Heart right ventricle (tissue), 16 donors: ENCODE measurements around the gene SMCHD1. TPM values are rescaled to one million over a fixed set of nuclear protein-coding genes. Genes with fewer than 3 reads are reported as not detected.
"Not testable (repeated sequence)": the region's sequence is repeated elsewhere in the genome, so short reads cannot be mapped to it uniquely, and the experiment has no call there.

Source experiments
- ATAC-seq, 8 donors: fragments of 200-7000 bp; cut with Tn5 transposase; one replicate each; pipeline ENCODE4 v1.9.1; 2020; ENCODE audit warnings: mild to moderate bottlenecking in 8 of 8, moderate library complexity in 8 of 8, moderate number of reproducible peaks in 1 of 8
- DNase-seq, 2 donors: peaks; one replicate each; pipeline ENCODE4 v3.0.0-alpha.2; 2020
- H3K27ac ChIP-seq, 10 donors: fragments of 200-600 bp; sonication (generic) in 2 of 10; one replicate each; pipeline versions ENCODE4 v1.5.0 to v1.8.0; 2020 to 2022; ENCODE audit warnings: mild to moderate bottlenecking in 3 of 10
- H3K27me3 ChIP-seq, 7 donors: fragments of 200-600 bp; one replicate each; pipeline ENCODE4 v1.8.0; 2021 to 2022; ENCODE audit warnings: mild to moderate bottlenecking in 2 of 7
- H3K36me3 ChIP-seq, 9 donors: fragments of 200-600 bp; sonication (generic) in 1 of 9; one replicate each; pipeline versions ENCODE4 v1.5.0 to v1.8.0; 2020 to 2022; ENCODE audit warnings: mild to moderate bottlenecking in 2 of 9
- H3K4me1 ChIP-seq, 9 donors: fragments of 200-600 bp; sonication (generic) in 1 of 9; one replicate each; pipeline versions ENCODE4 v1.5.0 to v1.8.0; 2020 to 2022; ENCODE audit warnings: mild to moderate bottlenecking in 4 of 9
- H3K4me3 ChIP-seq, 10 donors: fragments of 200-600 bp; sonication (generic) in 2 of 10; one replicate each; pipeline versions ENCODE4 v1.5.0 to v1.8.0; 2020 to 2022; ENCODE audit warnings: mild to moderate bottlenecking in 7 of 10, moderate library complexity in 2 of 10
- H3K9me3 ChIP-seq, 11 donors: fragments of 200-600 bp in 10 of 11; sonication (generic) in 2 of 11; one replicate each; pipeline versions ENCODE4 v1.5.0 to v1.8.0; 2013 to 2022; ENCODE audit warnings: mild to moderate bottlenecking in 2 of 11, control low read depth in 1 of 11, moderate library complexity in 1 of 11
- WGBS, 2 donors: extraction: QIAGEN DNeasy Blood & Tissue Kit; methylation state at CpG; one replicate each; pipeline ENCODE4 v1.1.7; 2013; ENCODE audit warnings: inconsistent platforms in 1 of 2; 5-methylcytosine and 5-hydroxymethylcytosine counted together
- intact Hi-C, 10 donors: fragments of 100-400 bp; cut with DNase I; formaldehyde crosslinking; loops; one replicate each; pipeline versions ENCODE4 v1.11.1 to v1.14.2; 2022
- polyA plus RNA-seq, 2 donors: library from polyadenylated mRNA; stranded (reverse); fragments of 200-250 nt; gene quantifications; one replicate each; pipeline ENCODE4 v1.2.3, GENCODE V29; 2013
- total RNA-seq, 10 donors: library from RNA; stranded (reverse); fragmentation: NEBNext Ultra II Directional in 3 of 10; extraction: Animal tissue kit (Norgen Biotek cat#: 25700) in 3 of 10; gene quantifications; one replicate each; pipeline versions ENCODE4 v1.2.1 to v1.2.4, GENCODE V29; 2021 to 2023
- TF ChIP-seq, protein P1 (sequence below), 9 donors: fragments of 200-600 bp; sonication (generic) in 2 of 9; IDR thresholded peaks; one replicate each; pipeline versions ENCODE4 v1.5.0 to v1.8.0; 2021 to 2022; ENCODE audit warnings: antibody characterized with exemption in 9 of 9, mild to moderate bottlenecking in 5 of 9, moderate library complexity in 1 of 9
- donor health status: Arrhythmogenic right ventricular cardiomyopathy.
- donor health status: ischemic (EF 13 %, LVEDD 7.1; RV severe dilation, severe dysfunction).
- donor health status: healthy with polysubstance abuse.
- donor health status: DM: no; HTN: yes; CAD: no.
- donor health status: DM: no; HTN: no; CAD: no.
- donor health status: ischemic (EF 25% LVEDD 6.9; RV normal size, moderate dysfunction).
- donor health status: ischemic (EF 25% LVEDD 5.7; RV mildly dilated, moderate dysfunction).
- donor health status: healthy.
- donor health status: DM: yes; HTN: yes; CAD: no.
- donor health status: Ischemic cardiomyopathy.
- donor health status: ischemic (EF 35%, LVEDD 5.7; RV mildly dilated, moderate dysfunction).
- donor health status: nonischemic (EF 11% LVEDD 7.7; RV severe dilation, severe dysfunction).
- donor health status: DM: yes; HTN: yes; CAD: no.
- donor health status: PGD.
- donor health status: ischemic (EF 29% LVEDD 5.4; RV normal size, mild dysfunction).
- donor health status: nonischemic (EF 23%, LVEDD 6.1; RV moderate dilation, normal function).

Gene SMCHD1
- total and polyA plus RNA-seq, 12 donors, result 6.3 to 35.3 (median 30.3) TPM

DNA sequence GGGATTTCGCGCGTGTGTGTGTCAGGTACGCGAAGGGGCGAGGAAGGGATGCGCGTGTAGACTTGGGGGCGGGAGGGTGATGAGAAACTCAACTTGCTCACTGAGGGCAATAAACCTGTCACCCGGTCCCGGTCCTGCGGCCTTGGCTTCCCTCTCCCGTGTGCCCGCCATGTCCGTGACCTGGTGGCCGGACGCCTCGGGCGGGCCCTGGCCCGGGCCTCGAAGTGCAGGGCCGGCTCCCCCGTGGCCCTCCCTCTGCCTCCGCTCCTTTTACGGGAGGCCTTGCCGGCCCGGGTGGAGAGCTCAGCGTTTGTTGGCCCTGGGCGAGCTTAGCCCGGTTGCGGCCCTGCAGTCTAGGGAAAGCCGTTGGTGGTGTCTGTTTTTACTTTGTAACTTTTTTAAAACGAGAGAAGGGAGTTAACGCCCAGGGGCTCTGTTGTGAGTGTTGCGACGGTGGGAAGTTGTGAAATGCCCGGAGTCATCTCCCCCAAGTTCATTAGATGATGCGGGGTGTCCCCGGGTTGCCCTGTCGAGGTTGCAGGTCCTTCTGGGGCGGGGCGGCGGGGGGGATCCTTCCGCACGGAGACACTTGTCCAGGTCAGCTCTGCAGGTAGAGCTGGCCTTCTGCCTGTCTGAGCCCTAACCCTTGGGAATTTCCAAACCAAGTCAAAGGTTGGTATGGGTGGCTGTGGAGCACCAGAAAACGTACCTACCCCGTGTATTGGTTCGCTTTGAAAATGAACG, 883 bp downstream of the SMCHD1 start:
- Histone ChIP-seq H3K27me3 (no peaks in the 10 kb centered on the region), H3K27ac (peak overlapping the region; percentile 86 to 99 (median 96)), H3K36me3 (peaks cover 0 to 9% (median 0%) of the 10 kb centered on the region in 9 donors), H3K4me3 (peak overlapping the region; percentile 65 to 94 (median 88)), H3K9me3 (no peaks in the 10 kb centered on the region), H3K4me1 (peaks cover 0 to 48% (median 36%) of the 10 kb centered on the region in 9 donors)
- 0 to 1% methylated on average over 49 of the region's 49 CpGs for WGBS, 2 donors
- TF ChIP-seq, protein P1, sequence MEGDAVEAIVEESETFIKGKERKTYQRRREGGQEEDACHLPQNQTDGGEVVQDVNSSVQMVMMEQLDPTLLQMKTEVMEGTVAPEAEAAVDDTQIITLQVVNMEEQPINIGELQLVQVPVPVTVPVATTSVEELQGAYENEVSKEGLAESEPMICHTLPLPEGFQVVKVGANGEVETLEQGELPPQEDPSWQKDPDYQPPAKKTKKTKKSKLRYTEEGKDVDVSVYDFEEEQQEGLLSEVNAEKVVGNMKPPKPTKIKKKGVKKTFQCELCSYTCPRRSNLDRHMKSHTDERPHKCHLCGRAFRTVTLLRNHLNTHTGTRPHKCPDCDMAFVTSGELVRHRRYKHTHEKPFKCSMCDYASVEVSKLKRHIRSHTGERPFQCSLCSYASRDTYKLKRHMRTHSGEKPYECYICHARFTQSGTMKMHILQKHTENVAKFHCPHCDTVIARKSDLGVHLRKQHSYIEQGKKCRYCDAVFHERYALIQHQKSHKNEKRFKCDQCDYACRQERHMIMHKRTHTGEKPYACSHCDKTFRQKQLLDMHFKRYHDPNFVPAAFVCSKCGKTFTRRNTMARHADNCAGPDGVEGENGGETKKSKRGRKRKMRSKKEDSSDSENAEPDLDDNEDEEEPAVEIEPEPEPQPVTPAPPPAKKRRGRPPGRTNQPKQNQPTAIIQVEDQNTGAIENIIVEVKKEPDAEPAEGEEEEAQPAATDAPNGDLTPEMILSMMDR (IDR thresholded peaks at IDR 0.05), result no peak
- DNase-seq (peak; percentile 47 to 62), ATAC-seq (peak; percentile 48 to 88 (median 77))
- intact Hi-C loops, result loop anchor here in 5 of 10 donors (5.0 to 10.0 kb wide), 3 partner anchors 54 to 84 kb away; partner anchors contain the start of genes METTL4 (in 4 of the 5) and NDC80 (in 4 of the 5)

DNA sequence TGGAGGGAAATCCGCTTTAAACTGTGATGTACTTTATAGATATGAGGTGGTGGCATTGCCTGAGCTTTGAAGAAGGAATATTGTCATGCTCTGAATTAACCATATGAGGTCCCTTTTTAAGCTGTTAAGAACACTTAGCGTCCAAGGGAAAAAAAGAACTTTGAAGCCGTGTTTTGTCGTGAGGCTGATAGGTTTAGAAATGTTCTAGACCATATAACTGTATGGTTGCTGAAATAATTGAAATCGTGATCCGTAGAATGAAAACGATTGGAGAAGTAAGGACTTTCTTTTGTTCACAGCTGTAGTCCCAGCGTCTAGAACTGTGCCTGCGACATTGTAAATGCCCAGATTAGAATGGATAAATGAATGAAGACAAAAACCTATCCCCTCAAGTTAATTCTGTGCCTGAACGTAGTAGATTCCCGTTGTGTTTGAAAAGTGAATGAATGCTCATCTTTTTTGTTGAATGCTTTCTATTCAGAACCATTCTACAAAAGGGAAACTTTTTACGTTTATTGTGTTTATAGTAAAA, 1.5 kb downstream of the SMCHD1 start:
- Histone ChIP-seq H3K4me1 (peaks cover 0 to 48% (median 36%) of the 10 kb centered on the region in 9 donors), H3K27me3 (no peaks in the 10 kb centered on the region), H3K36me3 (peaks cover 0 to 9% (median 0%) of the 10 kb centered on the region in 9 donors), H3K9me3 (no peaks in the 10 kb centered on the region), H3K4me3 (peak overlapping the region; percentile 65 to 94 (median 88)), H3K27ac (peak overlapping the region in 9 of 10 donors; percentile 89 to 99 (median 97))
- intact Hi-C loops, result loop anchor here in 5 of 10 donors (5.0 to 10.0 kb wide), 3 partner anchors 55 to 85 kb away; partner anchors contain the start of genes METTL4 (in 4 of the 5) and NDC80 (in 4 of the 5)
- 4 to 6% methylated on average over 12 of the region's 12 CpGs for WGBS, 2 donors
- TF ChIP-seq, protein P1 (IDR thresholded peaks at IDR 0.05), result no peak
- DNase-seq, result no peak
- no peak for ATAC-seq

DNA sequence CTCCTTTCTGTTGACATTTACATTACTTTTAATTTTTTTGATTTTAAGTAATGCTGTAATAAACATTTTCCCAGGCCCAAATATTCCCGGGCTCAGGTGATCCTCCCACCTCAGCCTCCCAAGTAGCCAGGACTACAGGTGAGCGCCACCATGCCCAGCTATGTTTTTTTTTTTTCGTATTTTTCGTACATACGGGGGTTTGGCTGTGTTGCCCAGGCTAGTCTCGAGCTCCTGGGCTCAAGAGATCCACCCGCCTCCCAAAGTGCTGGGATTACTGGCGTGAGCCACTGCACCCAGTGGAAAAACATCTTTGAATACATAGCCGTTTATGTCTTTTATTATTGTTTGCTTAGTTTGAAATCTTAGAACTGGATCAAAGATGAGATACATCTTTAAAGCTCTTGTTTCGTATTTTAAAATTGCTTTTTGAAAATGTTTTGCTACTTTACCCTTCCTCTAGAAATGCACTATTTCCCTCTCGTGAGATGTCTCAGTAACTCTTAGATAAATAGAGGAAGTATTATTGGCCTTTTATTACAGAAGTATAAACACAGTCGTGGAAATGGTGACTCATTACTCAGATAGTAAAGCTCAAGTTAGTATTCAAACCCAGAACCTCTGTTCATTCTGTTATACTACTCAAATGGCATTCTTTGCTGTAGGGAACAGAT, 2.4 kb downstream of the SMCHD1 start:
- no peak for DNase-seq
- peaks cover 0 to 56% (median 36%) of the 10 kb centered on the region in 9 donors for H3K4me1 ChIP-seq
- H3K9me3 ChIP-seq, result no peaks in the 10 kb centered on the region
- ATAC-seq, result no peak
- peaks cover 0 to 9% (median 0%) of the 10 kb centered on the region in 9 donors for H3K36me3 ChIP-seq
- no peaks in the 10 kb centered on the region for H3K27me3 ChIP-seq
- H3K4me3 ChIP-seq, result peak overlapping the region in 7 of 10 donors; percentile 71 to 94 (median 90)
- intact Hi-C loops, result loop anchor here in 5 of 10 donors (5.0 to 10.0 kb wide), 3 partner anchors 56 to 86 kb away; partner anchors contain the start of genes METTL4 (in 4 of the 5) and NDC80 (in 4 of the 5)
- TF ChIP-seq, protein P1 (IDR thresholded peaks at IDR 0.05), result no peak
- 58 to 69% methylated on average over 12 of the region's 12 CpGs for WGBS, 2 donors
- peak overlapping the region in 6 of 10 donors; percentile 6 to 99 (median 55) for H3K27ac ChIP-seq

DNA sequence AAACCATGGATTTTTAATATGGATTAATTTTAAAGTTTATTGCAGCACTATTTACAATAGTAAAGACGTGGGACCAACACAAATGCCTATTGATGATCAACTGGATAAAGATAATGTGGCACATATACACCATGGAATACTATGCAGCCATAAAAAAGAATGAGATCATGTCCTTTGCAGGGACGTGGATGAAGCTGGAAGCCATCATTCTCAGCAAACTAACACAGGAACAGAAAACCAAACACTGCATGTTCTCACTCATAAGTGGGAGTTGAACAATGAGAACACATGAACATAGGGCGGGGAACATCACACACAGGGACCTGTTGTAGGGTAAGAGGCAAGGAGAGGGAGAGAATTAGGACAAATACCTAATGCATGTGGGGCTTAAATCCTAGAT, 5.3 kb downstream of the SMCHD1 start:
- H3K36me3 ChIP-seq, ATAC-seq, H3K27me3 ChIP-seq, intact Hi-C loops, DNase-seq, H3K4me3 ChIP-seq, H3K27ac ChIP-seq, H3K9me3 ChIP-seq: not testable (repeated sequence)
- 89 to 98% methylated on average over 3 of the region's 3 CpGs for WGBS, 2 donors
- peaks cover 0 to 68% (median 46%) of the 10 kb centered on the region in 9 donors for H3K4me1 ChIP-seq

DNA sequence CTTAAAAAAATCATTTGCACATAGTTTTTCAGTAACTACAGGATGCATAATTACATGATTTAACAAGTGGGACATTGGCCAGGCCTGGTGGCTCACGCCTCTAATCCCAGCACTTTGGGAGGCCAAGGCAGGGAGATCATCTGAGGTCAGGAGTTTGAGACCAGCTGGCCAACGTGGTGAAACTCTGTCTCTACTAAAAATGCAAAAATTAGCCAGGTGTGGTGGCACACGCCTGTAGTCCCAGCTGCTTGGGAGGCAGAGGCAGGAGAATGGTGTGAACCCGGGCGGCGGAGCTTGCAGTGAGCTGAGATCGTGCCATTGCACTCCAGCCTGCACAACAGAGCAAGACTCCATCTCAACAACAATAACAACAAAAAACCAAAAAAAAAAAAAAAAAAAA, 6.8 kb downstream of the SMCHD1 start:
- H3K9me3 ChIP-seq, H3K4me3 ChIP-seq, intact Hi-C loops, H3K27me3 ChIP-seq, DNase-seq, H3K27ac ChIP-seq, ATAC-seq: not testable (repeated sequence)
- 90 to 92% methylated on average over 7 of the region's 7 CpGs for WGBS, 2 donors
- Histone ChIP-seq H3K4me1 (peaks cover 0 to 70% (median 46%) of the 10 kb centered on the region in 9 donors), H3K36me3 (peaks cover 0 to 20% (median 7%) of the 10 kb centered on the region in 9 donors)
